HG02678 (cell line): Measurements from ENCODE around the gene AIMP1.
A peak's percentile ranks its signal among the peaks of the same experiment; 100 is the strongest.
"Not testable (repeated sequence)": the region's sequence is repeated elsewhere in the genome, so short reads cannot be mapped to it uniquely, and the experiment has no call there.

Experiments used
- ATAC-seq: cut with Tn5 transposase; IDR thresholded peaks from one replicate; pipeline ENCODE4 v1.9.1; 2021; ENCODE audit warnings: mild to moderate bottlenecking, moderate library complexity; ENCODE audit not compliant: unreplicated experiment

AIMP1 gene

DNA sequence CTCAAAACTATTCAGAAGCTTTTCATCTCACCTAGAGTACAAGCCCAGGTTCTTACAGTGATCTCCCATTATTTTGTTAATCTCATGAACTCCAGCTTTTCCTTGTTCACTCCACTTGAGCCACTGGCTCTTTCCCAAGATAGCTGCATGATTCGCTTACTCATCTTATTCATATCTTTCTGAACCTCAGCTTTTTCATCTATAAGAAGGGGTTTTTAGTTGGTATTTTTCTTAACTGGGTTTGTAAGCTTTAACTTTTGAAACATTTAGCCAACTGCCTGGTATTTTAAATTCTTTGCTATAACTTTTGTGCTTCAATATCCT lies 28.3 kb downstream of the AIMP1 start:
- no peak for ATAC-seq

DNA sequence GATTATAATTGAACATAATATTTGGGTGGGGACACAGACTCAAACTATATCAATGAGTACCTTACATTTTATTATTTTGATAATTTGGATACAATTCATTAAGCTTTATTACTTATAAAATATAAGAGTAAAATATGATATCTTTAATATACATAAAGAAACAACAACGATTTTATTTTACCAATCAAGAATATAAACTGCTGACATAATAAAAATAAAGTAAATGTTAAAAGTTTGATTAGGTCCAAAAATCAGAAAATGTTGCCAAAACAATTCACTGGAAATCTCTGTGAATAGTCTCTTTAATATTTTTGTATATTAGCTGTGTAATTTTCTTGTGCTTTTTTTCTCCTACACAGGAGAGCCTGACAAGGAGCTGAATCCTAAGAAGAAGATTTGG lies 30.8 kb downstream of the AIMP1 start:
- ATAC-seq: no peak

- ATAC-seq: no peak
Observed at GRCh38 chr4:106351016-106351415, 34.7 kb downstream of the AIMP1 start.

DNA sequence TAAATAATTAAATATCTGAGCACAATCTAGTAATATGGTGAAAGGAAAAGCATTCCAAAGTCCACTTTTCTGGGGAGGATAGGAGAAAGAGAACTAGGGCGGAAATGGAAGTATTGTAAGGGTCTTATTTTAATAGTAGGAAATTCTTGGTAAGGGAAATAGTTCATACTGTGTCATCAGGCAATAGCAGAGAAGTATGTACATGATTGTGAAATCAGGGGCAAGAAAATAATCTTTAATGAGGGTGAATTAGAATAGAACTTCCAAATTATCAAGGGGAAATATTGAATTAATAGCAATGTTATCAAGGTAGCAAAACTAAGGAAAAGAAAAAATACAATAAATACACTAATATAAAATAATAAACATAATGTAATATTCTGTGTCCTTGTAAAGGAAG lies 37.4 kb downstream of the AIMP1 start:
- no peak for ATAC-seq

GRCh38 chr4:106355193-106355592 lies 38.8 kb downstream of the AIMP1 start:
- ATAC-seq: no peak

- no peak for ATAC-seq
Observed at GRCh38 chr4:106358899-106359298, 42.5 kb downstream of the AIMP1 start.

GRCh38 chr4:106362086-106362825 lies 45.9 kb downstream of the AIMP1 start:
- no peak for ATAC-seq

DNA sequence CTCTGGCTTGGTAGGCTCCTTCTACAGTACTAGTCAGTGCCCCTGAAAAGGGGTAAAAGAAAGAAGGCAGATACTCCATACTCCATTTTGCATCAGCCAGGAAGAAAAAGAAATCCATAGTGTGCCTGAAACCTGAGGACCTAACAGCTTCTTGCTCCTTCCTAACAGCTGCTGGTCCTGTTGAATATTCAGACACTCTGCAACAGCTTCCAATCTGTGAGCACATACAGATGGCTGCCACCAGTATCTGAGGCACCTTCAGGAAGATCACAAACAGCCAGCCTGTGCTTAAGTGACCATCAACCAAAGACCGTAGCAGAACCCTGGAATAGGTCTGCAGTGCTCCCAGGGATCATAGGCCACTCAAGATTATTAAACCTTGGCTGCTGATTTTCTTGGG lies 47.9 kb downstream of the AIMP1 start:
- no peak for ATAC-seq

DNA sequence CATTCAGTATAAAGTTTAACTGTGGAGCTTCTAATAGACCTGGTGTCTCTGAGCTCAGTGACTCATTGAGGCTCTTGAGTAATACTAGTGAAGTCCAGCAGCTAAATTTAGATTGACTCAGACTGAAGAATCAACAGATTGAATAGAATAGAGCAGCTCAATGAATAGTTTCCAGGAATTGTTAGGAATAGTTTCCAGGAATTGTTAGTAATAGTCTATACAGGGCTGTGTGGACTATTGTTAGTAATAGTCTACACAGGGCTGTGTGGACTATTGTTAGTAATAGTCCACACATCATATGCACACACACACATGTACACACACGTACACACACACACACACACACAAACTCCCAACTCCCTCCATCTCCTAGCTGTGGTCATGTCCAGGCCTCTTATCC lies 49.3 kb downstream of the AIMP1 start:
- no peak for ATAC-seq

DNA sequence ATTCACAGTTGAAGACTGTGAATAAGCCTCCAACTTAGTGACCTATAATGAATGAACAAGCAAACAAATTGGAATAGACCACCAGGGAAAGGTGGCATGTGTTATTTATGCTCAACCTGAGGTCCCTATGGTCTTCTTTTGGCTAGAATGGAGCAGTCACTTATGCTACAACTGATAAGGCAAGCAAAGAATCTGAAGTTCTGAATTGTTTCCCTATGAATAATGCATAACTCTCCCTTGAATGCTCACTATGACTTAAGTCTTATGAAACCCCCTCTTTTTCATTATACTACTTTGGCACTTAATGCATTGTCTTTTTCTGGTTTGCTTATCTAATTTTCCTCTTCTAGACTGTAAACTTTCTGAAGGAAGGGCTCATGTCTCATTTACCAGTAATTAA lies 49.7 kb downstream of the AIMP1 start:
- no peak for ATAC-seq

- ATAC-seq: no peak
Observed at GRCh38 chr4:106367072-106367471, 50.7 kb downstream of the AIMP1 start.

GRCh38 chr4:106368678-106369077 lies 52.3 kb downstream of the AIMP1 start, which contains the start of gene GIMD1:
Gene GIMD1, minus strand, starts transcription at chr4:106368778. Its CDS starts 1,343 bp downstream, at chr4:106367435.
- no peak for ATAC-seq

DNA sequence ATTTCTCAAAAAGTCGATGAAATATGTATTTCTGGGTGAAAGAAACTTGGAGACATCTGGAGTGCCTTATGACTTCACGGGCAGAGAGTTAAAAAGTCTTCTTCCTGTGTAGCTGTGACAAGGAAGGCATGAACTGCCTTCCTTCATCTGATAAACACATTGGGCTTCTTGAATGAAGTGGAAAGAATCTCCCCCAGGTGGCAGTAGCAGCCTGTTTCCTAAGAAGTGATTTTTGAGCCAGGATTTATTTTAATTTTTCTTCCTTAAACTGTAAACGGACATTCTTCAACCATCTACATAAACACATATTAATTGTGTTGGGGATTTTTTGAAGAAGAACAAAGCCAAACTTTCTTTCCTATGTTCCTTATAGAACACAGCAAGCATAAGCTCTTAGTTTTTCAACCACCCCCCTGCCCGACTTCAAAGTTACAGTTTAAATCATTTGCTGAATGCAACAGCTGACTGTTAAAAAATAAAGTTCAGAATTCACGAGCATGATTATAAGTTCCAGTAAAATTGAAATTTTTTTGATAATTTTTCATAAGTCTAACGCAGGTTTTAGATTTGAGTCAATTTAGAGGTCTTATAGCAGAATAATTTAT lies 53.2 kb downstream of the AIMP1 start:
- ATAC-seq: peak; percentile 69

DNA sequence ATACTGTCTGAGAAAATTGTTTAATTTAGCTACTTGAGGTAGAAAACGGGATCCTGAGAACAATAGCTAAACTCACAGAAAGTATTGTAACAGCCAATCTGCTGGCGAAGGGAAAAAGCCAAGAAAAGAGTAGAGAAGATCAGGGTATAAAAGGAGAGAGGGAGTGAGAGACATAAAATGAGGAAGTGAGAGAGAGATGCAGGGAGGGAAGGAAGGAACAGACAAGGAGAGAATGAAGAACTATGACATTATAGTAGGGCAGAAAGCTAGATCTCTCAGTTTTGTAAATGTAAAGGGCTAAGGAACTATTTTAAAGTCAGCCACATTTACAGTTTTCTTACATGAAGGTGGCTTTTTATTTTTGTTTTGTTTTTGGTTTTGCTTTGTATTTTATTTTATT lies 53.9 kb downstream of the AIMP1 start:
- ATAC-seq: no peak

DNA sequence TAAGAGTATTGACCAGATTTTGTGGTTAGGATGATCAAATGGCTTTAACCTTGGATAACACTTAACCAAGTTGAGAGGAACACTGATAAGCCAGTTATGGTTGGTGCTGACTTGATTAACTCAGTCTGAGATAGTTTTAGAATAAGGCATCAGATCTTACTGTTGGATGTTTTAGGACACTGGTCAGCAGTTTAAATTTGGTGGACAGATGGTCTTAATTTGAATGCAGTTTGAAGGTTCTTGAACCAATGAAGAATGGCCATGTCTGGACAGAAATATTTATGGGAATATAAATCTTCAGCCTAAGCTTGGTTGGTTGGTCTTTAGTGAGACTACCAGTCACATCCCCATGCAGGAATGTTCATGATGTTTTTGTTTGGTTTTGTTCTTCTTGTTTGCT lies 54.8 kb downstream of the AIMP1 start:
- ATAC-seq: no peak

DNA sequence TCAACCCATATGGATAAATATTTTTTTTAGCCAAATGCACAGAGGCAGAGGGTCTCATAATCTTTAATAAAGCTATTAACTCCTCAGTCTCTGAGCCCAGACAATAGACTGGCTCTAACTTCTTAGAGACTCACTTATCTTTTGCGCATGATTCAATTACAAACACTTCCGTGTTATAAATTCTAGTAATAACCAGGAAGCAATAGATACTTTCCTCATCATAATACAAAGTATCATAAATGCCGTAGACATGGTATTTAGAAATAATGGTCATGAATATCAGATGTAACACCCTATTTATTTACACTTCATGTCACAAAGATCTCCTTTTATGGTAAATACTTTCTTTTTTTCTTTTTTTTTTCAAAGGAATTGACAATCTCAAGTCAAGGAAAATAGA lies 56.7 kb downstream of the AIMP1 start:
- no peak for ATAC-seq

DNA sequence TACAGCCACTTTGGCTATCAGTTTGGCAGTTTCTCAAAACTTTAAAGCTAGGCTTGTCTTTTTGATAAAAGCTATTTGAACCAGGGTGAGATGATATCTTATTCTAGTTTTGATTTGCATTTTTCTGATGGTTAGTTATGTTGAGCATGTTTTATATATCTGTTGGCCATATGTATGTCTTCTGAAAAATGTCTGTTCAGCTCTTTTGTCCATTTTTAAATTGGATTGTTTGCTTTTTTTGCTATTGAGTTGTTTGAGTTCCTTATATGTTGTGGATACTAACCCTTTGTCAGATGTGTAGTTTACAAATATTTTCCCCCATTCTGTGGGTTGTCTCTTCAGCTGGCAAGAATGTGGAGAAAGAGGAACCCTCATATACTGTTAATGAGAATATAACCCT lies 63.8 kb downstream of the AIMP1 start:
- no peak for ATAC-seq

DNA sequence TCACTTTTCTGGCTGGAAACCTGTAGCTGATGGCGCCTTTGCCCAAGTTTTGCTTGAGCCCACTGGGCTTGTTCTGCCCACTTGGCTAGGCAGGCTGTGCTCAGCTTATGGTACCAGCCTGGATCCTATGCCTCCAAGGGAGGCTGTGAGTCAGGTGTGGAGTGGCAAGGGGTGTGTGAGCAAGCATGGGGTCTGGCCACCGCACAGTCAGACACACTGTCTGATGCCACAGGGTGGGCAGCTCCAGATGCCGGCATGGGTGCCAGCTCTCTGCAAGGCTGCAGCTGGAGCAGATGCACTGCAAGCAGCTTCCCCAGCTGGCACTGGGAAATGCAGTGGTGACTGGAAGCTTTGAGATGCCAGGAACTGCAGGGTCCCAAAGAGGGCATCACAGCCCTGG lies 68.5 kb downstream of the AIMP1 start:
- no peak for ATAC-seq

DNA sequence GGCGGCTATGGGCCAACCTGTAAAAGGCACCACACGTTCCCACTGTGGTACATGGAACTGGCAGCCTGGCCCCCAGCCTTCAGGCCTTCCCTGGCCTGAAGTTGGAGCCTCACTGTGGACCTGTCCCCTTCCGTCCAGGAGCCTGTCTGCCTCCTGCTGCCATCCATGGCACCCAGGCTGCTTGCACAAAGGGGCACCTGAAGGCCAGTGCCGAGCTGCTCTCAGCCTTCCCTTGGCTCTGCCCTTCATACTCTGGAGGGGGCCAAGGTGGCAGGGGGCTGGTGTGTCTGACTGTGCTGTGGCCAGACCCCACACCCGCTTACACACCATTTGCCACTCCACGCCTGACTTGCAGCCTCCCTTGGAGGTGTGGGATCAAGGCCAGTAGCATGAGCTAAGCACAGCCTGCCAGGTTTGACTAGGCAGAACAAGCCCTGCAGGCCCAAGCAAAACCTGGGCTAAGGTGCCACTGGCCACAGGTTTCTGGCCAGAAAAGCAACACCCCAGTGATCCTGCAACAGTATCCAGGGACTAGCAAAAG lies 69.6 kb downstream of the AIMP1 start:
- no peak for ATAC-seq

- ATAC-seq: no peak
Observed at GRCh38 chr4:106395582-106395981, 79.2 kb downstream of the AIMP1 start.

DNA sequence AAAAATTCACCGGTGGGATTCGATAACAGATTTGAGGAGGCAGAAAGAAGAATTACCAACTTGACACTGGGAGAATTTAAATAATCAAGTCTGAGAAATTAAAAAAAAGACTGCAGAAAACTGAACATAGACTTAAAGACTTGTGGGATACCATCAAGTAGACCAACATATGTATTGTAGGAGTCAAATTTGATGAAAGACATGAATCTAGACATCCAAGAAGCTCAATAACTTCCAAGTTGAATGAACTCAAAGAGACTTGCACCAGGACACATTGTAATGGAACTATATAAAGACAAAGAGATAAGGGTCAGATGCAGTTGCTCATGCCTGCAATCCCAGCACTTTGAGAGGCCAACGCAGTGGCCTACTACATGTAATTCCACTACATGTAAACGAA lies 82.5 kb downstream of the AIMP1 start:
- ATAC-seq: not testable (repeated sequence)
